Measurements from ENCODE around the gene CCDC167.

GRCh38 chr6:37488476-37488875 is 11.2 kb downstream of the CCDC167 start:
- no peak for TF ChIP-seq CTCF (IDR thresholded peaks at IDR 0.05)
- no peak for TF ChIP-seq POLR2A (IDR thresholded peaks at IDR 0.05)
- TF ChIP-seq EP300 (IDR thresholded peaks at IDR 0.05) = no peak
